Astrocyte (in vitro differentiated cells and primary cell): ENCODE data around the gene SPRR1B. TPM values are rescaled to one million over a fixed set of nuclear protein-coding genes. Genes with fewer than 3 reads are reported as not detected.

ENCODE experiments used
- DNase-seq: peaks from one replicate; pipeline ENCODE4 v3.0.0-alpha.2; 2010; ENCODE audit warnings: low read depth
- FAIRE-seq: peaks from 2 replicates; lab custom pipeline; 2011; peaks lifted over from hg19 to GRCh38; lab: Jason Lieb, UNC
- H2AFZ ChIP-seq: 2 replicates; pipeline ENCODE4 v1.6.0; 2012; ENCODE audit warnings: low read depth, low read length, inconsistent platforms
- H3K27ac ChIP-seq: 2 replicates; pipeline ENCODE4 v1.5.1; 2011; ENCODE audit warnings: low read depth, low read length, inconsistent platforms
- H3K27me3 ChIP-seq: 2 replicates; pipeline ENCODE4 v1.6.0; 2011; ENCODE audit warnings: low read length, inconsistent platforms; ENCODE audit not compliant: insufficient read depth
- H3K36me3 ChIP-seq: 2 replicates; pipeline ENCODE4 v1.5.1; 2011; ENCODE audit warnings: low read length, inconsistent platforms; ENCODE audit not compliant: insufficient read depth
- H3K4me1 ChIP-seq: 2 replicates; pipeline ENCODE4 v1.5.1; 2011; ENCODE audit warnings: low read length, inconsistent platforms; ENCODE audit not compliant: insufficient read depth
- H3K4me2 ChIP-seq: 2 replicates; pipeline ENCODE4 v1.6.0; 2012; ENCODE audit warnings: low read length, inconsistent platforms
- H3K4me3 ChIP-seq: 2 replicates; pipeline ENCODE4 v1.5.1; 2011; ENCODE audit warnings: low read depth, mild to moderate bottlenecking, low read length, inconsistent platforms; ENCODE audit not compliant: insufficient read depth
- H3K79me2 ChIP-seq: 2 replicates; pipeline ENCODE4 v1.6.0; 2012; ENCODE audit warnings: mild to moderate bottlenecking, low read length, inconsistent platforms; ENCODE audit not compliant: insufficient read depth
- H3K9ac ChIP-seq: 2 replicates; pipeline ENCODE4 v1.6.0; 2012; ENCODE audit warnings: mild to moderate bottlenecking, low read length, inconsistent platforms
- H3K9me3 ChIP-seq: 2 replicates; pipeline ENCODE4 v1.5.1; 2012; ENCODE audit warnings: low read depth, mild to moderate bottlenecking, low read length, inconsistent platforms; ENCODE audit not compliant: insufficient read depth
- H4K20me1 ChIP-seq: 2 replicates; pipeline ENCODE4 v1.6.0; 2012; ENCODE audit warnings: low read length, inconsistent platforms; ENCODE audit not compliant: insufficient read depth
- H3K27ac Mint-ChIP-seq: one replicate; pipeline ENCODE4 v1.8.0; 2021; ENCODE audit warnings: mild to moderate bottlenecking, mixed read lengths; ENCODE audit not compliant: unreplicated experiment
- H3K27me3 Mint-ChIP-seq: one replicate; pipeline ENCODE4 v1.8.0; 2021; ENCODE audit warnings: low read depth, mixed read lengths; ENCODE audit not compliant: unreplicated experiment
- H3K36me3 Mint-ChIP-seq: one replicate; pipeline ENCODE4 v1.8.0; 2021; ENCODE audit warnings: low read depth, mixed read lengths; ENCODE audit not compliant: unreplicated experiment
- H3K4me1 Mint-ChIP-seq: one replicate; pipeline ENCODE4 v1.8.0; 2021; ENCODE audit warnings: low read depth, mixed read lengths; ENCODE audit not compliant: unreplicated experiment
- H3K4me3 Mint-ChIP-seq: one replicate; pipeline ENCODE4 v1.8.0; 2021; ENCODE audit warnings: mild to moderate bottlenecking, moderate library complexity, mixed read lengths; ENCODE audit not compliant: unreplicated experiment
- H3K9me3 Mint-ChIP-seq: one replicate; pipeline ENCODE4 v1.8.0; 2021; ENCODE audit warnings: mild to moderate bottlenecking, mixed read lengths; ENCODE audit not compliant: unreplicated experiment
- CTCF ChIP-seq: IDR thresholded peaks from 2 replicates; pipeline ENCODE4 v1.5.1; 2011; ENCODE audit warnings: low read depth, mild to moderate bottlenecking, inconsistent platforms, low read length, moderate library complexity; ENCODE audit not compliant: insufficient read depth
- EZH2 ChIP-seq: IDR thresholded peaks from 2 replicates; pipeline ENCODE4 v1.6.1; 2012; ENCODE audit warnings: mild to moderate bottlenecking, low read length, inconsistent platforms; ENCODE audit not compliant: insufficient read depth
- total RNA-seq: library from RNA; stranded (reverse); gene quantifications from 2 replicates; pipeline ENCODE4 v1.2.1, GENCODE V29; 2021

Gene SPRR1B
- total RNA-seq, 1 donor from 2014 or later, result 0.39 TPM

GRCh38 chr1:152998476-152998875, 32.5 kb upstream of the SPRR1B start:
- H3K4me3 ChIP-seq, result no peak overlapping the region
- no peaks in the 10 kb centered on the region for H3K79me2 ChIP-seq
- Mint-ChIP-seq H3K27ac (no peak overlapping the region), H3K4me3 (no peak overlapping the region), H3K4me1 (no peaks in the 10 kb centered on the region), H3K27me3 (peaks cover 6% of the 10 kb centered on the region), H3K9me3 (peaks cover 5% of the 10 kb centered on the region), H3K36me3 (no peaks in the 10 kb centered on the region)
- no peaks in the 10 kb centered on the region for H3K36me3 ChIP-seq
- no peak overlapping the region for H3K9ac ChIP-seq
- no peak overlapping the region for H2AFZ ChIP-seq
- H3K9me3 ChIP-seq, result peaks cover 5% of the 10 kb centered on the region
- DNase-seq (no peak), FAIRE-seq (no peak)
- no peaks in the 10 kb centered on the region for H3K27me3 ChIP-seq
- H3K4me2 ChIP-seq, result no peak overlapping the region
- H4K20me1 ChIP-seq, result no peaks in the 10 kb centered on the region
- H3K27ac ChIP-seq, result no peak overlapping the region
- H3K4me1 ChIP-seq, result no peaks in the 10 kb centered on the region
- TF ChIP-seq CTCF, result no peak
- TF ChIP-seq EZH2, result no peak

GRCh38 chr1:152999818-153000217, 31.2 kb upstream of the SPRR1B start:
- H3K36me3 ChIP-seq, result no peaks in the 10 kb centered on the region
- H3K9ac ChIP-seq, result no peak overlapping the region
- Mint-ChIP-seq H3K9me3 (peaks cover 5% of the 10 kb centered on the region), H3K36me3 (no peaks in the 10 kb centered on the region), H3K4me3 (no peak overlapping the region), H3K4me1 (no peaks in the 10 kb centered on the region), H3K27me3 (peaks cover 10% of the 10 kb centered on the region), H3K27ac (no peak overlapping the region)
- no peak for FAIRE-seq
- no peak for TF ChIP-seq CTCF
- no peak for TF ChIP-seq EZH2
- H3K27me3 ChIP-seq, result no peaks in the 10 kb centered on the region
- no peak overlapping the region for H2AFZ ChIP-seq
- DNase-seq, result no peak
- no peaks in the 10 kb centered on the region for H3K79me2 ChIP-seq
- no peak overlapping the region for H3K4me2 ChIP-seq
- H3K9me3 ChIP-seq, result peaks cover 5% of the 10 kb centered on the region
- H3K27ac ChIP-seq, result no peak overlapping the region
- no peaks in the 10 kb centered on the region for H4K20me1 ChIP-seq
- H3K4me3 ChIP-seq, result no peak overlapping the region
- H3K4me1 ChIP-seq, result no peaks in the 10 kb centered on the region

- H2AFZ ChIP-seq, result no peak overlapping the region
- H3K36me3 ChIP-seq, result no peaks in the 10 kb centered on the region
- Mint-ChIP-seq H3K9me3 (peaks cover 4% of the 10 kb centered on the region), H3K36me3 (no peaks in the 10 kb centered on the region), H3K27ac (no peak overlapping the region), H3K4me3 (no peak overlapping the region), H3K27me3 (peaks cover 10% of the 10 kb centered on the region), H3K4me1 (no peaks in the 10 kb centered on the region)
- DNase-seq (no peak), FAIRE-seq (no peak)
- peaks cover 5% of the 10 kb centered on the region for H3K9me3 ChIP-seq
- no peaks in the 10 kb centered on the region for H3K79me2 ChIP-seq
- no peak overlapping the region for H3K27ac ChIP-seq
- no peak for TF ChIP-seq CTCF
- TF ChIP-seq EZH2, result no peak
- H4K20me1 ChIP-seq, result no peaks in the 10 kb centered on the region
- no peak overlapping the region for H3K4me2 ChIP-seq
- H3K4me3 ChIP-seq, result no peak overlapping the region
- H3K9ac ChIP-seq, result no peak overlapping the region
- H3K27me3 ChIP-seq, result no peaks in the 10 kb centered on the region
- no peaks in the 10 kb centered on the region for H3K4me1 ChIP-seq
Measured at GRCh38 chr1:153000294-153000693, 30.7 kb upstream of the SPRR1B start.
